Cardiac septum (tissue), 1 donor: ENCODE measurements around the gene ZNF429. TPM values are rescaled to one million over a fixed set of nuclear protein-coding genes. Genes with fewer than 3 reads are reported as not detected.
"Not testable (repeated sequence)": the region's sequence is repeated elsewhere in the genome, so short reads cannot be mapped to it uniquely, and the experiment has no call there.

Experiments
- DNase-seq: peaks from one replicate; pipeline ENCODE4 v3.0.0-alpha.2; 2020; ENCODE audit warnings: low spot score
- intact Hi-C: fragments of 100-400 bp; cut with DNase I; formaldehyde crosslinking; loops from one replicate; pipeline ENCODE4 v1.14.0; 2022
- total RNA-seq: library from RNA; stranded (reverse); fragmentation: NEBNext Ultra II Directional; extraction: Animal tissue kit (Norgen Biotek cat#: 25700); gene quantifications from one replicate; pipeline ENCODE4 v1.2.1, GENCODE V29; 2021
- donor health status: DM: no; HTN: no; CAD: no.

ZNF429 gene
- total RNA-seq, 1 donor from 2014 or later: 10.8 TPM

DNA sequence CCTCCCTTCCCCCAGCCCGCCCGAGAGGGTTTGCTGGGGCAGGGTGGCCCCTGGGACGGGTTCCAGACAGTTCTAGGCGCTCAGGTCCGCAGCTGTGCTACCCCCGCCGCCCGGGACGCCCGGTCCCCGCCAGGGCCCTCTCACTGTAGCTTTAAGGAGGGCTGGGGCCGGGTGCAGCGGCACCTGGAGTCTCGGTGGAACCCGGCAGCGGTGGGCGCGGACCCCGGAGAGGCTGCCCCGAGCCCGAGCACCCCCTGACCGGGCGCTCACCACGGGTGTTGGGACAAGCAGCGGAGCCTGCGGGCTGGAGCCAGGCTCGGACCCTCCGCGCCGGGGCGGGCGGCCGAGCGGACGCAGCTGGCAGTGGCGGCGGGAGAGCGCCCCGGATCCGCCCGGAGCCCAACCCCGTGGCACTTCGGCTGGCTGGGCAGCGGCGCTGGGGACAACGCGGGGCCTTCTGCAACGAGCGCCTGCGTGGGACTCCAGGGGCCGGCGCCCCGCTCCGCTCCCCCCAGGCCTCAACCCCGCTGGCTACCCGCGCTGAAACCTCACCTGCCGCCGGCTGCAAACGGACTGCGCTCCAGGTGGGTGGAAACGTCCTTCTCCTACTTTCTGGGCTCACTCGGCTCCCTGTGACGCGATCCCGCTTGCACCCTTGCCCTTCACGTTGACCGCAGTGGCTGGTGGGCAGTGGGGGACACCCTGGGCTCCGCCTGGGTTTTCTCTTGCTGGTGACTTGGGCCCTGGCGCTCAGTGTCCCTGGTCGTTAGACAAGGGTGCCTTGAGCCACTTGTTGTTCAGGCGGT lies 81.1 kb downstream of the ZNF429 start:
- intact Hi-C loops: no loop called here
- no peak for DNase-seq

DNA sequence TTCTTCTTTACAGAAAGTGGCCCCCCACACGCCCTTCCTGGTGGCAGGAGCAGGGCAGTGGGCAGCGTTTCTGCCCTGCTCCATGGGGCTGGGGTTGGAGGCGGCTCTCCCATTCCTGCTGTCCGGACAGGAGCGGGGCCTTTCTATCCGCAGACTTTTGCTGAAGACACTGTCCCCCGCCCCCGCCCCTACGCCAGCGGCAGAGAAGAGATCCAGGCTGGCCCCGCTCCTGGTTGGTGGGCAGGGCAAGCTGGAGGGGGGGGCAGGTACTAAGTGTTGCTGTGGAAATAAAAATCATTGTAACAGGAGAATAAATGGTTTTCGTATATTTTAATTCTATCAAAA lies 81.7 kb downstream of the ZNF429 start:
- no peak for DNase-seq
- intact Hi-C loops: no loop called here

DNA sequence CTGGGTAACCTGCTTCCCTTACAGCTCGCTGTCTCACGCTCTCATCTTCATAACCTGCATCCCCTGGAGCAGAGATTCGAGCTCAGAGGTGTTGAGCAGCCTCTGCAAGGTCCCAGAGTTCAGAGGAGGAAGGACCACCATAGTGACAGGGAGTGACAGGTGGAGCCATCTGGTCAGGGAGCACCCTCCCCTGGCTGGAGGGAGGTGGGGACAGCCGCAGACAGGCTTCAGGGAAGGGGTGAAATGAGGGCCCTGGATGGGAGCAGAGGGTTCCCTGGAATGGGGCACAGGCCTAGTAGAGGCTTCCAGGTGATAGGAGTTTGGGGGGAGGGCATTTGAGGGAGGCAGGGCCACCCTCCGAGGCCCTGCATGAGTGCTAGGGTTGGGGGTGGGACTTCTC lies 82.1 kb downstream of the ZNF429 start:
- intact Hi-C loops: no loop called here
- DNase-seq: no peak

DNA sequence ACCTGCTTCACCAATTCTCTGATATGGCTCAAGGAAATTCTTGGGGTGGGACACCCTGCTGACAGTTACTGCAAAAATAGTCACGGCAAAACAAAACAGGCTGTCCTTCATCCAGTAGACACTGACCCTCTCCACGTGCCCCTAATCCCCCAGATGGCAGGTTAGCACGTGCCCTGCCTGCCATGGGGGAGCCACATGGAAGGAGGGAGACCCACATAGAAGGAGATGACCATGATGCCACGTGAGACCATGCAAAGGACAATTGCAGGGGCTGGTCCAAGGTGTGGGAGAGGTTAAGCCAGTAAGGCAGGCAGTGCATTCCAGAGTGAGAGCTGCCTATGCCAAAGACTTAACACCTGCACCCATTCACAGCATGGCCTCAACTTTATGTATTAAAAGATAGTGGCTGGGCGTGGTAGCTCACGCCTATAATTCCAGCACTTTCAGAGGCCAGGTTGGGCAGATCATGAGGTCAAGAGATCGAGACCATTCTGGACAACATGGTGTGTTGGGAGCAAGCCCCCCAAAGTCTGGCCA lies 82.7 kb downstream of the ZNF429 start:
- intact Hi-C loops: no loop called here

DNA sequence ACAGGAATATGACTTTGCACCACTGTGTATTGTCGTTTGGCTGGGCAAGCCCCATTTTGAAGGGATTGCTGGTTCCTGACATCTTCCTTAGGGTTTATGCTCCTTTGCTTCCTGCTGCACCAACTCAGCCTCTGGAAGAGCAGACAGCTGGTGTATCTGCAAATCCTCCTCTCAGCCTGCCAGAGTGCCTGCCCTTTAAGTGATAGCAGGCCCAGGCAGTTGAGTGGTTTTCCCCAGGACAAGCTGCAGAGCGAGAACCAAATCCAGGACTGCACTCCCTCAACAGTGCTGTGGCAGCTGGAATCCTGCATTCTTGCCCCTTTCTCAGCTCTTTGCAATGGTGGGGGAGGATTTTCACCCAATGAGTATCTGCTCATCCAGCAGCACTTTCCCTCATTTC lies 85.5 kb downstream of the ZNF429 start:
- DNase-seq: no peak
- intact Hi-C loops: no loop called here

More for the DNA sequence above, 82.7 kb downstream of the ZNF429 start:
- no peak for DNase-seq

DNA sequence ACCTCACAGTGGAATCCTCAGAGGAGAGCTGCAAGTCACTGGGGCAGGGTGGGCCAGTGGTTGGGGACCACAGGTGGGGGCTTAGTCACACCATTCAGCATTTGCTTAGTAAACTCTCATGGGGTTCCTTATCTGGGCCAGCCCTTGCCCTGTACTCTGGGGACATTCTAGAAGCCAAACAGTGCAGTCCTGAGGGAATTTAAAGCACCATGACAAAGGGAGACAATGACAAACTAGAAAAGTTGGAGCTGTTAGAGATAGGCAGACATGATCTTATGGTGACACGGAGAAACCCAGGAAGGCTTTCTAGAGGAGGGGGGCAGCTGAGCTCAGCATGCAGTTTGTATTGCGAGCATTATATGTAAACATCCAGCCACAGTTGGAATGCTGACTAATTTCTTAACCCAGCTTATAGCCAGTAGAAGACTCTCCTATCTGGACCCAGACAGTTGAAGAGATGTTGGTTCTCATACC lies 87.6 kb downstream of the ZNF429 start:
- intact Hi-C loops: no loop called here
- no peak for DNase-seq

DNA sequence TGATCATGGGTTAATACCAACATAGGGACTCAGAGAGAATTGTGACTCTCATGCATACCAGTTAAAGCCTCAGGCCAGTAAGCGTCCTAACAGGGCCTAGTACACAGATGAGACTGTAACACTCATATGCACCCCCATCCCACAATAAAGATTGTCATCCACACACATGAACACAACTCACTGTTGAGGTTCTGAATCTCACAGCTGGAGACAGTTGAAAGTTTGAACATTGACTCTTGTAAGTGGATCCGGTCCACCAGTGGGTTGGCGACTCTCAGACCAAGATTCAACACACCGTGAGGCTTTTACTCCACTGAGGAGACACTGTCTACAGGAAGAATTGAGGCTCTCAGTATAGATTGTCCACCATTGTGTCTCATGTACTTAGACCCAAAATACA lies 88.1 kb downstream of the ZNF429 start:
- intact Hi-C loops: no loop called here
- DNase-seq: no peak

DNA sequence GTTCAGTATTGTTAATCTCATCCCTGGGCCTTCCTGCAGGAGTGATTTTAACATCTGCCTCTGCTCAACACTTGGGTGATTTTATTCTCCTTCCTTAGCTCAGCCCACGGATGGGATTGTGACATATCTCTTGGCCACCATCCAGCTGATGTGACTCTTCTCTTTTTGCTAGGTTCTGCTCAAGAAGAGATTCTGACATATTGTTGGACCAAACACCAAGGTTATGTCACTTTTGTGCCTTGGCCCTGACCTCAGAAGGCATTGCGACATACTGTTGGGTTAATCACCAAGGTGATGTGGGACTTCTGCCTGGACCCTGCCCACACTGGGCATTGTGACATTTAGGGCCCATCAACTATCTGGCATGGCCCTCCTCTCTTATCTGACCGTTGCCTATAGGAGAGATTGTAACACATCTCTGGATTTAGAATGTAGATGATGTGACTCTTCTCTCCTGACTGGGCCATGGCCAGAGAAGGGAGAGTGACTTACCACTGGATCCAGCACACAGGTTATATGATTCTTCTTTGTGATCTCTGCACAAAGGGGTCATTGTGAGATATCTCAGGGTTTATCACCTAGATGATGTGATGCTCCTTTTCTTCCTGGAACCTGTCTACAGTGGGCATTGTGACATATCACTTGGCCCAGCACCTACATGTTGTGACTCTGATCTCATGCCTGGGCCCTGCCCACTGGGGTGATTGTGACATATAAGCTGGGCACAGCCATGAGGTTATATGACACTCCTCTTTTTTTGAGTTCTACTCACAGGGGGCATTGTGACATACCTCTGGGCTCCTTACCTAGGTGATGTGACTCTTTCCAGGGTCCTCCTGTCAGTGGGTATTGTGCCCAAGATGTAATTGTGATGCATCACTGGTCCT lies 88.8 kb downstream of the ZNF429 start:
- intact Hi-C loops: no loop called here
- DNase-seq: no peak

DNA sequence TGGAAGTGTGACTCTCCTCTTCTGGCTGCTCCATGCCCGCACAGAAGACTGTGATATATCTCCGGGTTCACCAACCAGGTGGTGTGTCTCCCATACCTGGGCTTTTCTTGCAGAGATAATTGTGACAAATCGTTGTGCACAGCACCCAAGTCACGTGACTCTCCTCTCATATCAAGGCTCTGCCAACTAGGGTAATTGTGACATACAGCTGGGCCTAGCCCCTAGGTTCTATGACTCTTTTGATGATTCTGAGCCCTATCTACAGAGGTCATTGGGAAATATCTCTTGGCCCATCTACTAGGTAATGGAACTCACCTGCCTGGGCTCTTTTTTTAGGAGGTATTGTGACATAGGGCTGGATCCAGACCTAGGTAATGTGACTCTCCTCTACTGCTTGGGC lies 89.8 kb downstream of the ZNF429 start:
- no peak for DNase-seq
- intact Hi-C loops: no loop called here

DNA sequence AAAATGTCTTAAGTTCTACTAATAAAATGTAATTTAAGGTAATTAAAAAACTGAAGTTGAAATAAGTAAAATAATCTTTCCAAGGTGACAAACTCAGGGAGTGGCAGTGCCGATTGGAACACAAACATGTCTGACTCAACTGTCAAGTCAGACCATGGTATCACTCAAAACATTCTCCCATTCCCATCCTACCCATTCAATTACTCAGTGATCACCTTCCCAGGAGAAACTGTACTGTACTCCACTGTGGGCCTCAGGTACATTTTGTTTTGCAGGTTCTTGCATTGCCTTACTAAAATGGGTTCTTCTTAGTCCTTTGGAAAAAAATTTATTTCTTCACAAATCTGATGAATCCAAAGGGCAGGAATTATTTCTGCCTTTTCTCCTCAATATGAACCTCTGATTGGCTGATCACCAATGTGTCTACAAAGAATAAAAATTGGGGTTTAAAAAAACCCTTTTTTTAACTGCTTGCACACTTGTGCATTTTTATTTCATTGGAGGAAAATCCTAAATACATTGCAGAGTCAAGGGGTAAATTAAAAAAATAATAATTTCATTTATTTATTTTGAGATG lies 96.8 kb downstream of the ZNF429 start:
- intact Hi-C loops: no loop called here
- no peak for DNase-seq

DNA sequence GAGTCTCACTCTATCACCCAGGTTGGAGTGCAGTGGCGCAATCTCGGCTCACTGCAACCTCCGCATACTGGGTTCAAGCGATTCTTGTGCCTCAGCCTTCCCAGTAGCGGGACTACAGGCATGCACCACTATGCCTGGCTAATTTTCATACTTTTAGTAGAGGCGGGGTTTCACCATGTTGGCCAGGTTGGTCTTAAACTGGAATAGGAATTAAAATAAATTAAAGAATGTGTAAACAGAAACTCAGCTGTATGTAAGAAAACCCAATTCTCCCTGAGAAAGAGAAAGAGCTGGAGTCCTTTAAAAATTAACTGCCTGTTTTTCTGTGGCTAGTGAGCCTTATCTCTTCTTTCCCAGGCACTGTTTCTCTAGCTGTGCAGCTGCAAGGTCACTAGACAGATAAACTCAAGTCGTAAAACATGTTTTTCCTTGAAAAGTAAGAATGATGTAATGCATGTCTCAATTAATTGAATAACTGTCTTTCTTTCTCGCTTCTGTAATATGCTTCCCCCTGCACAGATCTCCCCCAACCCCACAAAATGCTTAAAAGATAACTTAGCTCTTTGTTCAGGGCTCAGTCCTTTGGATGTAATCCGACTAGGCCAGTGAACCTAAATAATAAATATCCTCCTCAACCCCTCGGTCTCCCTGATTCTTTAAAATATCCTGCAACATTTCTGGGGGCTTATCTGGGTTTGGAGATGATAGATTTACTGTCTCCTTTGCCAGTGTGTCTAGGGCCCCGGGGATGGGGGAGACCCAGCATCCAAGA lies 97.4 kb downstream of the ZNF429 start:
- intact Hi-C loops, DNase-seq: not testable (repeated sequence)

DNA sequence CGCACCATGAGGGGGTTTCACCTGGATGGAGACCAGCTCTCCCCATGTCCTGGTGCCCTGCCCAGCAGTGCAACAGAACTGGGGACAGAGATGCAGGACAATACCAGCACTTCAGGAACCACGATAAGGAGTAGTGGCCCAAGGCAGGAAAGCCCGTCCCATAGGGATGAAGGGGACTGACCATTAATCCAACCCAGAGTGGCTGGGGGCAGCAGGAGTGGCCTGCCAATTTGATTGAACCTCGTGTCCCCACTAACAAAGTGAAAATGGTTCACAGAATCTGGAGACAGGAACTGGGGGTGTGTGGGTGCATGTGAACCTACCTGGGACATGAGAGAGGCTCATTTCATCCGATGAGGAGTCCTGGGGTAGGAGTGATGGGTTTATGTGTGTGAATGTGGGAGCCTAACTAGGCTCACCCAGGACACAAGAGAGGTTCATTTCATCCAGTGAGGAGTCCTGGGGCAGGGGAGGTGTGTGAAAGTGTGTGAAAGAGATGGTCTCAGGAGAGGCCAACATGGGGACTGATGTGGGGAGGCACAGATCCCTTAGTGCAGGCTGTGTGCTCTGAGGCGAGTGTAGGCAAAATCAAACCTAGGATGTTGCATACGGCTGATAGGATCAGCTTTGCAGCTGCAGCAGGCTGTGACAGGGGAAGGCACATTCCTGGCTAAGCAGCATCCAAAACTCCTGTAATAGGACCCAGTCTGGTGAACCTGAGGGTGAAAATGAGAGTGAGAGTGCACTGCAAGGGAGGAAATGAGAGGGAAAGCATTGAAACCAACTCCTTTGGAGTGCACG lies 98.2 kb downstream of the ZNF429 start:
- intact Hi-C loops: no loop called here
- DNase-seq: no peak

DNA sequence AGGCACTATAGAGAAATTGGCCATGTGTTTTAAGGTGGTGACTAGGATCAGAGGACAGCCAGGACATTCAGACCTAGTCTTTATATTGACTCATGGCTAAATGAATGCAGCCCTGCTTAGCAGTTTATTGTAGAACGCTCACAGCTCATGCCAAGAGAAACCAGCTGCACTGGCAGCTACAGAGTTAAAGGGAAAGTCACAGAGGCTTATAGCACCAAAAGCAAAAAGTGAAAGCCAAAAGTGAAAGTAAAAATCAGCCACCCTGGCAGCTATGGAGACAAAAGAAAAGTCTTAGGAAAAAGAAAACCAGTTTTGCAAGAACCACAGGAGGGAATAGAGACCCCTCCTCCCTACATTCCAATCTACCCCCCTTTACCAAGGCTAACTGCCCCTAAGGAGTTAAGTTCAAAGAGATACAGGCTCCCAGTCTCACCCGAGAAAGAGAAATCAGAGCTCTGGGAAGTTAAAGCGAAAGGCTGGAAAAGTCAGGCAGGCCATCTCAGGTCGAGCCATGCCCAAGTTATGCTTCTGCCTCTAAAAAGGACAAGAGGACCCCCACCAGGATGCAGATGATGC lies 99.0 kb downstream of the ZNF429 start:
- intact Hi-C loops: no loop called here
- no peak for DNase-seq

Other genes with a start within 250 kb of the ZNF429 start
- gene ZNF708, start 176.2 kb upstream of the ZNF429 start, total RNA-seq: 6.8 TPM
- gene ZNF738, start 146.6 kb upstream of the ZNF429 start, total RNA-seq: 3.0 TPM
- gene ZNF493, start 108.5 kb upstream of the ZNF429 start, total RNA-seq: 11.5 TPM